KOPT-K1 (cell line): Measurements from ENCODE around the gene MUC5B.

Experiments used
- H3K27ac ChIP-seq: fragments of 200-600 bp; sonication (generic); 2 replicates; pipeline ENCODE4 v1.5.1; 2016; ENCODE audit warnings: antibody characterized with exemption, mild to moderate bottlenecking, low read depth, low read length; ENCODE audit not compliant: poor library complexity, severe bottlenecking
- H3K36me3 ChIP-seq: fragments of 200-600 bp; sonication (generic); 2 replicates; pipeline ENCODE4 v1.5.1; 2017; ENCODE audit warnings: antibody characterized with exemption, mild to moderate bottlenecking, low read length, moderate library complexity; ENCODE audit not compliant: insufficient read depth
- H3K9me3 ChIP-seq: fragments of 200-600 bp; sonication (generic); 2 replicates; pipeline ENCODE4 v1.5.1; 2017; ENCODE audit warnings: antibody characterized with exemption, low read length, mild to moderate bottlenecking; ENCODE audit not compliant: insufficient read depth, poor library complexity, severe bottlenecking

MUC5B gene

DNA sequence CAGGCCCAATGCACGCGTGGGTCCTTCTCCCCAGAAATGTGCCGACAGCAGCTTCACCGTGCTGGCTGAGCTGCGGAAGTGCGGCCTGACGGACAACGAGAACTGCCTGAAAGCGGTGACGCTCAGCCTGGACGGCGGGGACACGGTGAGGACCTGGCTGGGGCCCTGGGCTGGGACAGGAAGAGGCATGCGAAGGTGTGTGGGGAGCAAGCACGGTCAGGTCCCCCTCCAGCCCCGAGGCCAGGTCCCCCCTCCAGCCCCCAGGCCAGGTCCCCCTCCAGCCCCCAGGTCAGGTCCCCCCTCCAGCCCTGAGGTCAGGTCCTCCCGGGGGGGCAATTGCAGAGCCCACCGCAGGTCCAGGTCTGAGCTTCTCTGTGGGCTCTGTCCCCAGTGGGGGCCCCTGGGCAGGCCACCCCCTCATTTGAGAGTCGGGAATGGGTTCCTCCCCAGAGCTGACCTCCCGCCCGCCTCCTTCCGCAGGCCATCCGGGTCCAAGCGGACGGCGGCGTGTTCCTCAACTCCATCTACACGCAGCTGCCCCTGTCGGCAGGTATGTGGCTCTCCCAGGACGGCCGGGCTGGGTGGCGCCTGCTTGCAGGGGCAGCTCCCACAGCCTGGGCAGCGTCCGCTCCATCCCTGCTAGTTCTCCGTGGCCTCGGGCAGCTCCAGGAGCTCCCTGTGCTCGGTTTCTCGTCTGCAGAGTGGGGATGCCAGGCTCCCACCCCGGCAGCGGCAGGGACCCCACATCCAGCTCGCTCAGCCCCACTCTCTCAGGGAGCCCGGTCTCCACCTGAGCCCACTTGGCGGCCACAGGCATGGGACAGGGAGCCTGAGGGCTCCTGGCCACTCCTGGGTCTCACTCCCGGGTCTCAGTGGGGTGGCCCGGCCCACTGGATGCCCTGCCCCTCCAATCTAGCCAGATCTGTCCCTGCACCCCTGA, 7.9 kb downstream of the MUC5B start:
- Histone ChIP-seq H3K36me3 (no peaks in the 10 kb centered on the region), H3K27ac (no peak overlapping the region), H3K9me3 (no peaks in the 10 kb centered on the region)

DNA sequence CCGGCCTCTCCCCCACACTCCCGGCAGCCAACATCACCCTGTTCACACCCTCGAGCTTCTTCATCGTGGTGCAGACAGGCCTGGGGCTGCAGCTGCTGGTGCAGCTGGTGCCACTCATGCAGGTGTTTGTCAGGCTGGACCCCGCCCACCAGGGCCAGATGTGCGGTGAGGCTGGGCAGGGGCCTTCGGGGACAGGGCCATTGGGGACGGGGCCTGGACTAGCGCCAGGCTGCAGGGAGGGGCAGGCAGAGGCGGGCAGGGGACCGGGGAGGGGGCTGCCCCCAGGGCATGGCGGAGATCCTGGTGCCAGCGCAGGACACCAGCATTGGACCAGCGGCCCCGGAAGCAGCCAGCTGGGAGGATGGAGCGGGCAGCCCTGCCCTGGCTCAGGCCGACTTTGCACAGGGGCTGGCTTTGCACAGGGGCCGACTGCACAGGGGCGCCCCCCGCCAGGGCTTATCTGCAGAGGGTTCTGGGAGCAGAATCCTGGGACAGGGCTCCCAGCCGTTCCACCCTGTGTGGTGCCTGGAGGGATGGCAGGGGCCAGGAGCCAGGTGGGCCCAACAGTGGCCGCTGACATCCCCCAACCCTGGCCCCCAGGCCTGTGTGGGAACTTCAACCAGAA, 8.6 kb downstream of the MUC5B start:
- H3K27ac ChIP-seq = no peak overlapping the region
- no peaks in the 10 kb centered on the region for H3K36me3 ChIP-seq
- H3K9me3 ChIP-seq = no peaks in the 10 kb centered on the region

DNA sequence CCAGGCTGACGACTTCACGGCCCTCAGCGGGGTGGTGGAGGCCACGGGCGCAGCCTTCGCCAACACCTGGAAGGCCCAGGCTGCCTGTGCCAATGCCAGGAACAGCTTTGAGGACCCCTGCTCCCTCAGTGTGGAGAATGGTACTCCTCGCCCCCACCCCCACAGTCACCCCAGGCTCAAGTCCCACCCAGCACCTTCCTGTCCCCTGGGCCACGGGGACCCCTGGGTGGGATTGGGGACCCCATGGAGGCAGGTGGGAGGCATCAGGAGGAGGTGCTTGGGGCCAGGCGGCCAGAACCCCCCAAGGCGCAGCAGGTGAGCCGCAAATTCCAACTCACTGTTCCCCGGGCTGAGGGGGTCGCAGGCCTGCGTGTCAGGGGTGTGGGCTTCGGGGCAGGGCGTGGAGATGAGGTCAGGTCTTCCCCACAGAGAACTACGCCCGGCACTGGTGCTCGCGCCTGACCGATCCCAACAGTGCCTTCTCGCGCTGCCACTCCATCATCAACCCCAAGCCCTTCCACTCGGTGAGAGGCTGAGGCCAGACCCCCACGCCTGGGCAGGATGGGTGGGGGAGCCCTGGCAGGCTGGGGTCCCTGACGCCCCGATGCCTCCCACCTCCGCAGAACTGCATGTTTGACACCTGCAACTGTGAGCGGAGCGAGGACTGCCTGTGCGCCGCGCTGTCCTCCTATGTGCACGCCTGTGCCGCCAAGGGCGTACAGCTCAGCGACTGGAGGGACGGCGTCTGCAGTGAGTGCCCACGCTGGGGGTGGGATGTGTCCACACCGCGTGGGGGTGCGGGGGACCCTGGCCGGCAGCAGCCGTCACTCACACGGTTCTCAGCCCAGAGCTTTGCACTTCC, 9.4 kb downstream of the MUC5B start:
- Histone ChIP-seq H3K9me3 (no peaks in the 10 kb centered on the region), H3K36me3 (no peaks in the 10 kb centered on the region), H3K27ac (no peak overlapping the region)

DNA sequence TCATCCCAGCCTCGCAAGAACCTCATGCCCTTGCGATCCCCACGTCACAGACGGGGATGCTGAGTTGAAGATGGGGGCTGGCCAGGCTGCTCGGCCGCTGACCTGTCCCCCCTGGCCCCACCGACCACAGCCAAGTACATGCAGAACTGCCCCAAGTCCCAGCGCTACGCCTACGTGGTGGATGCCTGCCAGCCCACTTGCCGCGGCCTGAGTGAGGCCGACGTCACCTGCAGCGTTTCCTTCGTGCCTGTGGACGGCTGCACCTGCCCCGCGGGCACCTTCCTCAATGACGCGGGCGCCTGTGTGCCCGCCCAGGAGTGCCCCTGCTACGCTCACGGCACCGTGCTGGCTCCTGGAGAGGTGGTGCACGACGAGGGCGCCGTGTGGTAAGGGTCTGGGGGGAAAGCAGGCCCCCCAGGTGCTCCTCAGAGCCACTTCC, 10.0 kb downstream of the MUC5B start:
- Histone ChIP-seq H3K36me3 (no peaks in the 10 kb centered on the region), H3K27ac (no peak overlapping the region), H3K9me3 (no peaks in the 10 kb centered on the region)

DNA sequence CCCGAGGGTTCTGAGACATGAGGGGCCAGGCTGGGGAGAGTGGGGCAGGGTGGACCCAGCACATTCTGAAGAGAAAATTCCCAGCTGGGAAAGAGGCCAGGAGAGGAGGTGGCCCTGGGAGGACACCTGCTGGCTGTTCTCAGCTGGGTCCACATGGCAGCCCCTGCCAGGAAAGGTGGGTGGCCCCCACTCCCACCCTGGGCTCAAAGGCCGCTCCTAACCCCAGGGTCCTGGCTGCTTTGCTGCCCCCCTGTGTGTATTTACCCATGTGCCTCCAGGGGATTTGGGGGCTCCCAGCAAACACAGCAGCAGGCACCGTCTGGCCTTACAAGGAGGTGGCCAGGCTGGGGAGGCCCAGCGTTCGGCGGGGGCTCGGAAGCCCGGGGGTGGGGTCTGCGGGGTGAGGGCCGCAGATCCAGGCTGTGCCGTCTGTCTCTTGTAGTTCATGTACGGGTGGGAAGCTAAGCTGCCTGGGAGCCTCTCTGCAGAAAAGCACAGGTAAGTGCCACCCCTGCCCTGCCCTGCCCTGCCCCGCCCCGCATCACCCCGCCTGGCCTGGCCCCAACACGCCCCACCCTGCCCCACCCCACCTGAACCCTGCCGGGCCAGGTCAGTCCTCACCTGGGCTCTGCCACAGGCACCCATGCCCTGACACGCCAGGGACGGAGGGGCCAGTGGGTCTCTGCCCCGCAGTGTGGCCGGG, 10.6 kb downstream of the MUC5B start:
- Histone ChIP-seq H3K36me3 (no peaks in the 10 kb centered on the region), H3K27ac (no peak overlapping the region), H3K9me3 (no peaks in the 10 kb centered on the region)

DNA sequence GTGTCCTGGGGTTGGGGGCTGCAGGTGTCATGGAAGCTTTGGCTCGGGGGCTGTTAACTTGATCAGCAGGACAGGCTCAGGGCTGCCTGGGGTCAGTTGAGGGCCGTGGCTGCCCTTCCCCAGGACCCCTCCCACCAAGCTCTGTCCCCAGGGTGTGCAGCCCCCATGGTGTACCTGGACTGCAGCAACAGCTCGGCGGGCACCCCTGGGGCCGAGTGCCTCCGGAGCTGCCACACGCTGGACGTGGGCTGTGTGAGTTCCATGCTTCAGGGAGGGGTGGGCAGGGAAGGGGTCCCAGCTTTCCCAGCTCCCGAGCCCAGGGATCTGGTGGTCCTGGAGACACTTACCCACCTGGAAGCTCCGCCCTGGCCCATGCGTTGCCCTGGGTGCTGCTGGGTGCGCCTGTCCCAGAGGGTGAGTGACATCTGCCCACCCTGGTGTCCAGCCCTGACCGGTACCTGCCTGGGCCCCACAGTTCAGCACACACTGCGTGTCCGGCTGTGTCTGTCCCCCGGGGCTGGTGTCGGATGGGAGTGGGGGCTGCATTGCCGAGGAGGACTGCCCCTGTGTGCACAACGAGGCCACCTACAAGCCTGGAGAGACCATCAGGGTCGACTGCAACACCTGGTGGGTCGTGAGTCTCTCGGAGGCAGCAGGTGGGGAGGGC, 11.3 kb downstream of the MUC5B start:
- Histone ChIP-seq H3K27ac (no peak overlapping the region), H3K9me3 (no peaks in the 10 kb centered on the region), H3K36me3 (no peaks in the 10 kb centered on the region)

DNA sequence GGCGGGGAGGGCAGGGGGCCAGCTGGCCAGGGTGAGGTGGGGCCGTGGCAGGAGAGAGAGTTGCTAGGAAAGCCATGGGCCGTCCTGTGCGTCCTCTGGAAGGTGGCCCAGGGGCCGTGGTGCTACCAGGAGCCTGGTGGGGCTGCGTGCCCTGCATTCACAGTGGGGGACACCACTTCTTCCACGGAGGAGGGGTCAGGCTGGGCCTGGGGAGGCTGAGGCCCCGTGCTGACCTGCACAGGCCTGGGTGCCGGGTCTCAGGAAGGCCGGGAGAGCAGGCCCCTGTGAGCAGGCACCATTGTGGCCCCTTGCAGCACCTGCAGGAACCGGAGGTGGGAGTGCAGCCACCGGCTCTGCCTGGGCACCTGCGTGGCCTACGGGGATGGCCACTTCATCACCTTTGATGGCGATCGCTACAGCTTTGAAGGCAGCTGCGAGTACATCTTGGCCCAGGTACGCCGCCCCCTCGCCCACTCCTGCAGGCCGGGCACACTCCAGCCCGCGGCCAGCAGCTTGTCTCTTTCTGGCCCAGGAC, 12.0 kb downstream of the MUC5B start:
- H3K27ac ChIP-seq = no peak overlapping the region
- no peaks in the 10 kb centered on the region for H3K9me3 ChIP-seq
- H3K36me3 ChIP-seq = no peaks in the 10 kb centered on the region

DNA sequence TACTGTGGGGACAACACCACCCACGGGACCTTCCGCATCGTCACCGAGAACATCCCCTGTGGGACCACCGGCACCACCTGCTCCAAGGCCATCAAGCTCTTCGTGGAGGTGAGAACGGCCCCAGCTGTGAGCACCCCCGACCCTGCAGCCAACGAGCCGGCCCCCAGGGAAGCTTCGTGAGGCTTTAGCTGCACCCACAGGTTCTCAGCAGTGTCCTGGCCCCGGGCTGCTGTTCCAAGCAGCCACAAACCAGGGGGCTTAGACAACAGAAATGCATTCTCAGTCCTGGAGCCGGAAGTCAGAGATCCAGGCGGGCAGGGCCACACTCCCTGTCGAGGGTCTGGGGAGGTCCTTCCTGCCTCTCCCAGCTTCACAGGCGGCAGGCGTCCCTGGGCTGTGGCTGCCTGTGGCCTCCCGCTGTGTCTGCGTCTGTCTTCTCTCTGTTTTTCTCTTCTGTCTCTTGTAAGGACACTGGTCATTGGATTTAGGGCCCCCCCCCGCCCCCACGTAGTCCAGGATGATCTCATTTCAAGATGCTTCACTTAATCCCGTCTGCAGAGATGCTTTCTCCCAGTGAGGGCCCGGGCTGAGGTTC, 12.5 kb downstream of the MUC5B start:
- H3K27ac ChIP-seq = no peak overlapping the region
- no peaks in the 10 kb centered on the region for H3K36me3 ChIP-seq
- H3K9me3 ChIP-seq = no peaks in the 10 kb centered on the region

DNA sequence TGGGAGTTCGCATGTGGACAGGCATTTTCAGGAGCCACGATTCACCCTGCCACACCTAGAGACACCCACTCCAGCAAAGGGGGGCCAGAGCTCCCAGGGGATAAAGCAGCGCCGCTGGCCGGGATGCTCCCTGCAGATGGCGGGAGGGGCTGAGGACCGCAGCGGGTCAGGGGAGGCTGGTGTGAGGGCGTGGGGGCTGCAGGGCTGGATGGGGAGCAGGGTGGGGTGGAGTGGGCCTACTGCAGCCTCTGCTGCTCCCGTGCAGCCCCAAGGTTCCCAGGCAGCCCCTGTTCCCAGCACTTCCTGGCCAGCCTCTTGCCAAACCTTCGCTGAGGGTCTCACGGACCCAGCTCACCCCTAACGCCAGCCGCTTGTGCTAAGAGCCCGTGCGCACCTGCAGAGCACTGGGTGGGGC, 13.0 kb downstream of the MUC5B start:
- H3K27ac ChIP-seq = no peak overlapping the region
- H3K9me3 ChIP-seq = no peaks in the 10 kb centered on the region
- H3K36me3 ChIP-seq = no peaks in the 10 kb centered on the region

DNA sequence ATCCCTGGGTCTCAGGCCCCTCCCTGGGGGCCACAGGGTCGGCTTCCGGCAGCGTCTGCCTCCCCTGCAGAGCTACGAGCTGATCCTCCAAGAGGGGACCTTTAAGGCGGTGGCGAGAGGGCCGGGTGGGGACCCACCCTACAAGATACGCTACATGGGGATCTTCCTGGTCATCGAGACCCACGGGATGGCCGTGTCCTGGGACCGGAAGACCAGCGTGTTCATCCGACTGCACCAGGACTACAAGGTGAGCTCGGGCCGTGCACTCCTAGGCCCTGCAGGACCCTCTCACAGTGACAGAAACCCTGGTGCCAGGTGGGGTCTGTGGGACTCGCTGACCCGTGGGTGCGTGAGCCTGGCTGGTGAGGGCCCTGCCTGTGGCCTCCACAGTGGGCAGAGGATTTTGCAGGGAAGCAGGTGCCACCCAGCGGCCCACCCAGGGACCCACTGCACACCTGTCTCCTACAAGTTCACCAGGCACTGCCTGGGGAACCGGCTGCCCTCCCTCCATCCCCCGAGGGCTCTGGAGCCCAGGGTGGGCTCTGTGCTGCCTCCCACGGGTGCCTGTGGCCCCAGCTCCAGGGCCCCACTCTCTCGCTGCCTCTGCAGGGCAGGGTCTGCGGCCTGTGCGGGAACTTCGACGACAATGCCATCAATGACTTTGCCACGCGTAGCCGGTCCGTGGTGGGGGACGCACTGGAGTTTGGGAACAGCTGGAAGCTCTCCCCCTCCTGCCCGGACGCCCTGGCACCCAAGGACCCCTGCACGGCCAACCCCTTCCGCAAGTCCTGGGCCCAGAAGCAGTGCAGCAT, 13.7 kb downstream of the MUC5B start:
- Histone ChIP-seq H3K27ac (no peak overlapping the region), H3K36me3 (no peaks in the 10 kb centered on the region), H3K9me3 (no peaks in the 10 kb centered on the region)

DNA sequence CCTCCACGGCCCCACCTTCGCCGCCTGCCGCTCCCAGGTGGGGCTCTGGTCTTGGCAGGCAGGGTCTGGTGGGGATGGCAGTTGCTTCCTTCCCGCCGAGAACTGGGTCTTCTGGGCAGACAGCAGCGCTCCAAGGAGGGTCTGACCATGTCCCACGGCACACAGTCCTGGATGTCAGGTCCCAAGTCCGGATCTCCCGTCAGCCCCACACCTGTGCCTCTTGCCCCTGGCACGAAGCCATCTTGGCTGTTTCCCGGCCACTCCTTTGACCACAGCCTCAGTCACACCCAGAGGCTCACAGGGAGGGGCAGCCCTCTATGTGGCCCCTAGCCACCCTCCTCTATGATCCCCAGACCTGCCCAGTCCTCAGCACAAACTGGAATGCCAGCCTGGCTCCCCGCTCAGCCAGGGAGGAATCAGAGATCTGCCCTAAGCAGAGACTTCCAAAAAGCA, 14.3 kb downstream of the MUC5B start:
- no peaks in the 10 kb centered on the region for H3K9me3 ChIP-seq
- no peak overlapping the region for H3K27ac ChIP-seq
- H3K36me3 ChIP-seq = no peaks in the 10 kb centered on the region

DNA sequence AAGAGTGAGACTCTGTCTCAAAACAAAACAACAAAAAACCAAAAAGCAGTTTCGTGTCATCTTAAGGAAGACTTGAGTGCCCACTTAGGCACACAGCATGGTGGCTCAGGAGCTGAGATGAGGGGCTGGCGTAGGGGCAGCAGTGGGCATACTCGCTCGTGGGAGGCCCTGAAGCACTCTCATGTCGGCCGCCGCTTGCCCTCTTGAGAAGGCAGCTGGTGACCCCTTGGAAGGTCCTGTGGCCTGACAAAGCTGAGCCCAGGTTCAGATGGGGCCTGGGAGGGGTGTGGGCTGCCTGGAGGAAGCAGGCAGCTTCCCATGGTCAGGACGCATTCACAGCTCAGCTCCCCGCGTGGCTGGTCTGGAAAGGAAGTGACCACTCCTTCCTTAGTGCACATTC, 15.0 kb downstream of the MUC5B start:
- Histone ChIP-seq H3K27ac (no peak overlapping the region), H3K36me3 (no peaks in the 10 kb centered on the region), H3K9me3 (no peaks in the 10 kb centered on the region)
